Liver (tissue), 9 donors: Measurements from ENCODE around the gene SPA17. TPM values are rescaled to one million over a fixed set of nuclear protein-coding genes. Genes with fewer than 3 reads are reported as not detected.

Experiments used
- DNase-seq: peaks from one replicate; pipeline ENCODE4 v3.0.0-alpha.2; 2017; ENCODE audit warnings: low spot score
- H3K27ac ChIP-seq, 2 donors: one replicate each; pipeline ENCODE4 v1.7.0; 2013; ENCODE audit warnings: inconsistent platforms in 2 of 2, low read length in 2 of 2, control low read depth in 1 of 2, low read depth in 1 of 2, mild to moderate bottlenecking in 1 of 2
- H3K27me3 ChIP-seq, 4 donors: one replicate each; pipeline versions ENCODE4 v1.6.1 to v1.7.0; 2013; ENCODE audit warnings: low read length in 3 of 4, inconsistent platforms in 1 of 4, mild to moderate bottlenecking in 1 of 4, moderate library complexity in 1 of 4; ENCODE audit not compliant: control insufficient read depth in 4 of 4, insufficient read depth in 4 of 4
- H3K36me3 ChIP-seq, 4 donors: one replicate each; pipeline versions ENCODE4 v1.6.1 to v1.7.0; 2013; ENCODE audit warnings: low read length in 3 of 4, mild to moderate bottlenecking in 3 of 4, low read depth in 1 of 4, moderate library complexity in 1 of 4; ENCODE audit not compliant: control insufficient read depth in 4 of 4, insufficient read depth in 3 of 4
- H3K4me1 ChIP-seq, 4 donors: one replicate each; pipeline versions ENCODE4 v1.6.1 to v1.7.0; 2013; ENCODE audit warnings: low read length in 3 of 4, mild to moderate bottlenecking in 3 of 4, moderate library complexity in 1 of 4; ENCODE audit not compliant: control insufficient read depth in 4 of 4, insufficient read depth in 4 of 4
- H3K4me3 ChIP-seq, 3 donors: one replicate each; pipeline versions ENCODE4 v1.6.1 to v1.7.0; 2013; ENCODE audit warnings: low read length in 3 of 3, control low read depth in 1 of 3, low read depth in 1 of 3, mild to moderate bottlenecking in 1 of 3
- H3K9ac ChIP-seq, 2 donors: one replicate each; pipeline ENCODE4 v1.7.0; 2013; ENCODE audit warnings: low read length in 2 of 2, mild to moderate bottlenecking in 2 of 2, moderate library complexity in 2 of 2, control low read depth in 1 of 2, low read depth in 1 of 2
- H3K9me3 ChIP-seq, 4 donors: one replicate each; pipeline versions ENCODE4 v1.6.1 to v1.7.0; 2013; ENCODE audit warnings: low read length in 3 of 4; ENCODE audit not compliant: control insufficient read depth in 4 of 4
- ATF3 ChIP-seq: IDR thresholded peaks from 2 replicates; pipeline ENCODE4 v1.6.1; 2016; ENCODE audit warnings: antibody characterized with exemption
- CTCF ChIP-seq: fragments of 150-350 bp; IDR thresholded peaks from 2 replicates; pipeline ENCODE4 v1.5.1; 2017; ENCODE audit warnings: improper control_type of control experiment, low read depth, low read length; ENCODE audit not compliant: missing input control
- EGR1 ChIP-seq, 2 donors: IDR thresholded peaks; 2 replicates each; pipeline ENCODE4 v1.6.1; 2016 to 2018; ENCODE audit warnings: antibody characterized with exemption in 2 of 2, low read depth in 2 of 2
- FOXA1 ChIP-seq: IDR thresholded peaks from 2 replicates; pipeline ENCODE4 v1.6.1; 2016; ENCODE audit warnings: antibody characterized with exemption
- FOXA2 ChIP-seq: IDR thresholded peaks from 2 replicates; pipeline ENCODE4 v1.6.1; 2016; ENCODE audit warnings: antibody characterized with exemption
- GABPA ChIP-seq, 2 donors: IDR thresholded peaks in 1 of 2; conservative IDR thresholded peaks in 1 of 2; 2 replicates each; pipeline ENCODE4 v1.6.1; 2016; ENCODE audit warnings: antibody characterized with exemption in 2 of 2, mild to moderate bottlenecking in 1 of 2, moderate library complexity in 1 of 2
- HNF4A ChIP-seq, 2 donors: conservative IDR thresholded peaks; 2 replicates each; pipeline ENCODE4 v1.6.1; 2016; ENCODE audit warnings: antibody characterized with exemption in 2 of 2, mild to moderate bottlenecking in 2 of 2
- HNF4G ChIP-seq: IDR thresholded peaks from 2 replicates; pipeline ENCODE4 v1.6.1; 2016; ENCODE audit warnings: antibody characterized with exemption
- JUND ChIP-seq, 2 donors: IDR thresholded peaks; 2 replicates each; pipeline ENCODE4 v1.6.1; 2016; ENCODE audit warnings: antibody characterized with exemption in 2 of 2
- NR2F2 ChIP-seq: IDR thresholded peaks from 2 replicates; pipeline ENCODE4 v1.6.1; 2016; ENCODE audit warnings: antibody characterized with exemption
- RAD21 ChIP-seq, 2 donors: IDR thresholded peaks; 2 replicates each; pipeline ENCODE4 v1.6.1; 2016; ENCODE audit warnings: antibody characterized with exemption in 2 of 2, mild to moderate bottlenecking in 2 of 2
- REST ChIP-seq: IDR thresholded peaks from 2 replicates; pipeline ENCODE4 v1.6.1; 2016; ENCODE audit warnings: antibody characterized with exemption, mild to moderate bottlenecking
- TAF1 ChIP-seq: conservative IDR thresholded peaks from 2 replicates; pipeline ENCODE4 v1.6.1; 2016; ENCODE audit warnings: antibody characterized with exemption, mild to moderate bottlenecking
- YY1 ChIP-seq: IDR thresholded peaks from 2 replicates; pipeline ENCODE4 v1.6.1; 2016; ENCODE audit warnings: antibody characterized with exemption, mild to moderate bottlenecking
- ZBTB33 ChIP-seq: IDR thresholded peaks from 2 replicates; pipeline ENCODE4 v1.6.1; 2016; ENCODE audit warnings: antibody characterized with exemption
- WGBS: extraction: QIAGEN DNeasy Blood & Tissue Kit; methylation state at CpG from one replicate; pipeline ENCODE4 v1.1.7; 2013; 5-methylcytosine and 5-hydroxymethylcytosine counted together
- polyA plus RNA-seq, 2 donors: library from polyadenylated mRNA; stranded (reverse) in 1 of 2; unstranded in 1 of 2; fragments of 200-250 nt in 1 of 2; fragments of >200 nt in 1 of 2; fragmentation: Nextera tagmentation in 1 of 2; extraction: Ambion mirVana in 1 of 2; gene quantifications; one replicate each; pipeline versions ENCODE4 v1.2.1 to v1.2.3, GENCODE V29; 2013 to 2015
- total RNA-seq, 2 donors: library from RNA; depleted of rRNA; stranded (reverse); fragments of >200 nt; gene quantifications; one replicate each; pipeline ENCODE4 v1.2.3, GENCODE V29; 2014
- donor health status: healthy.
- donor health status: healthy.
- donor health status: healthy.
- donor health status: healthy.
- donor health status: healthy.

The SPA17 gene
- total and polyA plus RNA-seq, 4 donors = 0.47 to 3.2 (median 1.9) TPM

GRCh38 chr11:124725719-124726105 is 52.0 kb downstream of the SPA17 start:
- Histone ChIP-seq H3K36me3 (no peaks in the 10 kb centered on the region), H3K4me1 (peaks cover 0 to 7% (median 4%) of the 10 kb centered on the region in 4 donors), H3K27me3 (peaks cover 0 to 11% (median 1%) of the 10 kb centered on the region in 4 donors), H3K9ac (no peak overlapping the region), H3K9me3 (no peaks in the 10 kb centered on the region), H3K27ac (no peak overlapping the region), H3K4me3 (no peak overlapping the region)
- 57% methylated on average over 6 of the region's 6 CpGs for WGBS
- DNase-seq = no peak
- no peak for TF ChIP-seq ATF3
- TF ChIP-seq NR2F2 = no peak
- no peak for TF ChIP-seq FOXA1
- TF ChIP-seq EGR1 (IDR thresholded peaks at IDR 0.05; ENCODE audit: low read depth in 2 of 2) = no peak
- no peak for TF ChIP-seq CTCF
- no peak for TF ChIP-seq TAF1
- TF ChIP-seq JUND (IDR thresholded peaks at IDR 0.05) = no peak
- no peak for TF ChIP-seq YY1
- TF ChIP-seq HNF4G = no peak
- no peak for TF ChIP-seq FOXA2
- TF ChIP-seq HNF4A (conservative IDR thresholded peaks at IDR 0.05) = no peak
- TF ChIP-seq ZBTB33 = no peak
- no peak for TF ChIP-seq REST
- TF ChIP-seq GABPA (IDR thresholded peaks at IDR 0.05 in 1 of 2, conservative IDR thresholded peaks at IDR 0.05 in 1 of 2) = no peak

GRCh38 chr11:124727474-124727873 is 53.8 kb downstream of the SPA17 start:
- Histone ChIP-seq H3K4me3 (no peak overlapping the region), H3K36me3 (no peaks in the 10 kb centered on the region), H3K9ac (no peak overlapping the region), H3K9me3 (no peaks in the 10 kb centered on the region), H3K27me3 (peaks cover 0 to 6% (median 1%) of the 10 kb centered on the region in 4 donors), H3K27ac (no peak overlapping the region), H3K4me1 (peaks cover 0 to 7% (median 4%) of the 10 kb centered on the region in 4 donors)
- TF ChIP-seq FOXA1 = no peak
- no peak for TF ChIP-seq NR2F2
- TF ChIP-seq FOXA2 = no peak
- TF ChIP-seq REST = no peak
- no peak for TF ChIP-seq YY1
- TF ChIP-seq RAD21 (IDR thresholded peaks at IDR 0.05) = no peak
- TF ChIP-seq EGR1 (IDR thresholded peaks at IDR 0.05; ENCODE audit: low read depth in 2 of 2) = no peak
- 87% methylated on average over 4 of the region's 4 CpGs for WGBS
- DNase-seq = no peak
